Mucosa of descending colon (tissue), 3 donors: ENCODE data around the gene PCDHB6. TPM values are rescaled to one million over a fixed set of nuclear protein-coding genes. Genes with fewer than 3 reads are reported as not detected.
"Not testable (repeated sequence)": the region's sequence is repeated elsewhere in the genome, so short reads cannot be mapped to it uniquely, and the experiment has no call there.

Experiments
- ATAC-seq: fragments of 200-7000 bp; cut with Tn5 transposase; one replicate; pipeline ENCODE4 v1.9.1; 2020; ENCODE audit warnings: mild to moderate bottlenecking, moderate library complexity
- DNase-seq, 3 donors: peaks; one replicate each; pipeline ENCODE4 v3.0.0-alpha.2; 2020
- H3K36me3 ChIP-seq: fragments of 200-600 bp; one replicate; pipeline ENCODE4 v1.8.0; 2021; ENCODE audit warnings: low read depth, mild to moderate bottlenecking
- H3K4me1 ChIP-seq: fragments of 200-600 bp; one replicate; pipeline ENCODE4 v1.8.0; 2021; ENCODE audit warnings: low read depth, mild to moderate bottlenecking
- H3K4me3 ChIP-seq: fragments of 200-600 bp; one replicate; pipeline ENCODE4 v1.8.0; 2021; ENCODE audit warnings: mild to moderate bottlenecking
- H3K9me3 ChIP-seq: fragments of 200-600 bp; one replicate; pipeline ENCODE4 v1.8.0; 2021; ENCODE audit warnings: mild to moderate bottlenecking
- intact Hi-C, 2 donors: fragments of 100-400 bp; cut with DNase I in 1 of 2; cut with micrococcal nuclease in 1 of 2; formaldehyde crosslinking; loops; one replicate each; pipeline versions ENCODE4 v1.11.0 to v1.11.1; 2022; cut with DNase I, micrococcal nuclease
- total RNA-seq, 3 donors: library from RNA; stranded (reverse); fragmentation: NEBNext Ultra II Directional in 2 of 3; extraction: Animal tissue kit (Norgen Biotek cat#: 25700) in 2 of 3; gene quantifications; one replicate each; pipeline versions ENCODE4 v1.2.1 to v1.2.4, GENCODE V29; 2021 to 2023
- TF ChIP-seq, protein P1 (sequence below): fragments of 200-600 bp; IDR thresholded peaks from one replicate; pipeline ENCODE4 v1.8.0; 2022; ENCODE audit warnings: antibody characterized with exemption, mild to moderate bottlenecking
- donor health status: DM: no; HTN: no; CAD: no; lungs with moderate emphysema.
- donor health status: DM: no; HTN: no; CAD: no.
- donor health status: DM: no; HTN: yes; CAD: no.

The PCDHB6 gene
- total RNA-seq, 3 donors from 2014 or later = 0.24 to 0.60 (median 0.29) TPM

DNA sequence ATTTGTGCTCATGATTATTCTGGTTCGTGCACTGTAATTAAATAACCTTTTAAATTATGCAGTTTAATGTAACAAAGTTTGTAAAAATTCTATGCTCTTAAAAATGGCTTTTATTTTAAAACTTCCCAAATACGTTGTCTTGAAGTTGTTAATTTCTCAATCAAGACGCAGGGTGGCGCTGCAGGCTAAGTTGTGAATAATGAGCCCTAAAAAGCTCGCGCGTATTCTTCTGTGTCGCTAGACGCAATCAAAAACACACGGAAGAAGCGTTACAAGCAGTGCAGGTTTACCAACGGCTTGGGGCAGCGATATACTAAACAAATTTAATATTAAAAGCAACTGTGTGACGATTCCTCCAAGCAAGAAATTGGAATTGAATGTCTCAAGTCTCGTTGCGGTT, 28.3 kb upstream of the PCDHB6 start, which contains the start of gene PCDHB4:
Gene PCDHB4, plus strand, starts transcription at position 256 of the 400 bp plus-strand sequence. CDS start 181 bp downstream, outside the sequence.
- intact Hi-C loops = no loop called here
- ATAC-seq (no peak), DNase-seq (no peak)
- Histone ChIP-seq H3K4me3 (no peak within 1 kb of the TSS), H3K4me1 (no peaks in the 10 kb centered on the region), H3K9me3 (peaks cover 54% of the 10 kb centered on the region), H3K36me3 (no peaks in the 10 kb centered on the region)
- TF ChIP-seq, protein P1, sequence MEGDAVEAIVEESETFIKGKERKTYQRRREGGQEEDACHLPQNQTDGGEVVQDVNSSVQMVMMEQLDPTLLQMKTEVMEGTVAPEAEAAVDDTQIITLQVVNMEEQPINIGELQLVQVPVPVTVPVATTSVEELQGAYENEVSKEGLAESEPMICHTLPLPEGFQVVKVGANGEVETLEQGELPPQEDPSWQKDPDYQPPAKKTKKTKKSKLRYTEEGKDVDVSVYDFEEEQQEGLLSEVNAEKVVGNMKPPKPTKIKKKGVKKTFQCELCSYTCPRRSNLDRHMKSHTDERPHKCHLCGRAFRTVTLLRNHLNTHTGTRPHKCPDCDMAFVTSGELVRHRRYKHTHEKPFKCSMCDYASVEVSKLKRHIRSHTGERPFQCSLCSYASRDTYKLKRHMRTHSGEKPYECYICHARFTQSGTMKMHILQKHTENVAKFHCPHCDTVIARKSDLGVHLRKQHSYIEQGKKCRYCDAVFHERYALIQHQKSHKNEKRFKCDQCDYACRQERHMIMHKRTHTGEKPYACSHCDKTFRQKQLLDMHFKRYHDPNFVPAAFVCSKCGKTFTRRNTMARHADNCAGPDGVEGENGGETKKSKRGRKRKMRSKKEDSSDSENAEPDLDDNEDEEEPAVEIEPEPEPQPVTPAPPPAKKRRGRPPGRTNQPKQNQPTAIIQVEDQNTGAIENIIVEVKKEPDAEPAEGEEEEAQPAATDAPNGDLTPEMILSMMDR = no peak

DNA sequence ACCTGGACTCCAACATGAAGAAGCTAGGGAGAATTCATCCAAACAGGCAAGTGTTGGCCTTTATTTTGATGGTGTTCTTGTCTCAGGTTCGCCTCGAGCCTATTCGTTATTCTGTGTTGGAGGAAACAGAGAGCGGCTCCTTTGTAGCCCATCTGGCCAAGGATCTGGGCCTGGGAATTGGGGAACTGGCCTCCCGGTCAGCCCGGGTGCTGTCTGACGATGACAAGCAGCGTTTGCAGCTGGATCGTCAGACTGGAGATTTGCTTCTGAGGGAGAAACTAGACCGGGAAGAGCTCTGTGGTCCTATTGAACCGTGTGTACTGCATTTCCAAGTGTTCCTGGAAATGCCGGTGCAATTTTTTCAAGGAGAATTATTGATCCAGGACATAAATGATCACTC, 27.9 kb upstream of the PCDHB6 start:
- DNase-seq (no peak), ATAC-seq (no peak)
- no peak overlapping the region for H3K4me3 ChIP-seq
- no peaks in the 10 kb centered on the region for H3K36me3 ChIP-seq
- peaks cover 51% of the 10 kb centered on the region for H3K9me3 ChIP-seq
- TF ChIP-seq, protein P1 = no peak
- intact Hi-C loops = no loop called here
- no peaks in the 10 kb centered on the region for H3K4me1 ChIP-seq

DNA sequence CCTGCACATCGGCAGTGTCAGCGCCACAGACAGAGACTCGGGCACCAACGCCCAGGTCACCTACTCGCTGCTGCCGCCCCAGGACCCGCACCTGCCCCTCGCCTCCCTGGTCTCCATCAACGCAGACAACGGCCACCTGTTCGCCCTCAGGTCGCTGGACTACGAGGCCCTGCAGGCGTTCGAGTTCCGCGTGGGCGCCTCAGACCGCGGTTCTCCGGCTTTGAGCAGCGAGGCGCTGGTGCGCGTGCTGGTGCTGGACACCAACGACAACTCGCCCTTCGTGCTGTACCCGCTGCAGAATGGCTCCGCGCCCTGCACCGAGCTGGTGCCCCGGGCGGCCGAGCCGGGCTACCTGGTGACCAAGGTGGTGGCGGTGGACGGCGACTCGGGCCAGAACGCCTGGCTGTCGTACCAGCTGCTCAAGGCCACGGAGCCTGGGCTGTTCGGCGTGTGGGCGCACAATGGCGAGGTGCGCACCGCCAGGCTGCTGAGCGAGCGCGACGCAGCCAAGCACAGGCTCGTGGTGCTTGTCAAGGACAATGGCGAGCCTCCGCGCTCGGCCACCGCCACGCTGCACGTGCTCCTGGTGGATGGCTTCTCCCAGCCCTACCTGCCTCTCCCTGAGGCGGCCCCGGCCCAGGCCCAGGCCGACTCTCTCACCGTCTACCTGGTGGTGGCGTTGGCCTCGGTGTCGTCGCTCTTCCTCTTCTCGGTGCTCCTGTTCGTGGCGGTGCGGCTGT, 26.3 kb upstream of the PCDHB6 start:
- H3K4me1 ChIP-seq, DNase-seq, H3K36me3 ChIP-seq, H3K4me3 ChIP-seq, ATAC-seq, intact Hi-C loops: not testable (repeated sequence)
- H3K9me3 ChIP-seq = peaks cover 58% of the 10 kb centered on the region

DNA sequence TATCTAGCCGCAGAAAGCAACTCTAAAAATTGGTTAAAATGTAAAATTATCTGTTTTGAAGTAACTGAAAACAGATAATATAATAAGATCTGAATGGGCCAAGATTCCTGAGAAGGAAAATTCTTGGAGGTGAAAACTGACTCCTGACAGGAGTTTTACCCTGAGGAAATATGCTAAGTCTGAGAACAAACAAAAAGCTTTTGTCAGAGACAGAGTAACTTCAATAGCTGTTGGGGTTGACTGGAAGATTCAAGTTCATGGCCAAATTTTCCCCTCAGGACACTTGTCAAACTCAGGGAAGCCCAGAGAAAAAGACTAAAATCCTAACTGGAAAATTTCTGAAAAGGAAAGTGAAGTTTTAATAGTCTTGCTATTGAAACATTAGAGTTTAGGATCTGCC, 22.6 kb upstream of the PCDHB6 start:
- Histone ChIP-seq H3K4me1 (no peaks in the 10 kb centered on the region), H3K36me3 (no peaks in the 10 kb centered on the region), H3K4me3 (no peak overlapping the region), H3K9me3 (peaks cover 65% of the 10 kb centered on the region)
- DNase-seq (no peak), ATAC-seq (no peak)
- intact Hi-C loops = no loop called here
- TF ChIP-seq, protein P1 = no peak

DNA sequence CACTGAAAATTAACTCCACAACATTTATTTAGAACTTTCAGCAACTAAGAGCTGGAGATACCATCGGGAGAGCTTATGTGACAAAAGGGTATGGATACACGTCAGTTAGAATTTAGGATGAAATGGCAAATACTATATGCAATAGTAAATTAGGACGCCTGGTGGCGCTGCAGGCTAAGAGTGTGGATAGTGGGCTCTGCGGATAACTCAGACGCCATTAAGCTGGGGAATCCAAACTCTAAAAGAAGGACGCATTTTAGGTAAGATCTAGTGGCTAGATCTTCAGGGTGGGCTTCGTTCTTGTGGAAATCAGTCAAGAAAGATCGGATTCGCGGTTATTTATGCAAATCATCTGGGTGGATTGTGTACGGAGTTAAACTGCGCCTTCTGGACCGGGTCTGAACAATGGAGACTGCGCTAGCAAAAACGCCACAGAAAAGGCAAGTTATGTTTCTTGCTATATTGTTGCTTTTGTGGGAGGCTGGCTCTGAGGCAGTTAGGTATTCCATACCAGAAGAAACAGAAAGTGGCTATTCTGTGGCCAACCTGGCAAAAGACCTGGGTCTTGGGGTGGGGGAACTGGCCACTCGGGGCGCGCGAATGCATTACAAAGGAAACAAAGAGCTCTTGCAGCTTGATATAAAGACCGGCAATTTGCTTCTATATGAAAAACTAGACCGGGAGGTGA, 14.7 kb upstream of the PCDHB6 start, which contains the start of gene PCDHB5:
Gene PCDHB5, plus strand, starts transcription at position 177 of the 688 bp plus-strand sequence. Its CDS starts 229 bp downstream, at position 406.
- Histone ChIP-seq H3K36me3 (no peaks in the 10 kb centered on the region), H3K4me1 (no peaks in the 10 kb centered on the region), H3K4me3 (no peak within 1 kb of the TSS), H3K9me3 (peaks cover 70% of the 10 kb centered on the region)
- no peak for ATAC-seq
- intact Hi-C loops = no loop called here
- TF ChIP-seq, protein P1 = no peak
- no peak for DNase-seq

DNA sequence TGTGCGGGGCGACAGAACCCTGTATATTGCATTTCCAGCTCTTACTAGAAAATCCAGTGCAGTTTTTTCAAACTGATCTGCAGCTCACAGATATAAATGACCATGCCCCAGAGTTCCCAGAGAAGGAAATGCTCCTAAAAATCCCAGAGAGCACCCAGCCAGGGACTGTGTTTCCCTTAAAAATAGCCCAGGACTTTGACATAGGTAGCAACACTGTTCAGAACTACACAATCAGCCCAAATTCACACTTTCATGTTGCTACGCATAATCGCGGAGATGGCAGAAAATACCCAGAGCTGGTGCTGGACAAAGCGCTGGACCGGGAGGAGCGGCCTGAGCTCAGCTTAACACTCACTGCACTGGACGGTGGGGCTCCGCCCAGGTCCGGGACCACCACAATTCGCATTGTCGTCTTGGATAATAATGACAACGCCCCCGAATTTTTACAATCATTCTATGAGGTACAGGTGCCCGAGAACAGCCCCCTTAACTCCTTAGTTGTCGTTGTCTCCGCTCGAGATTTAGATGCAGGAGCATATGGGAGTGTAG, 14.1 kb upstream of the PCDHB6 start:
- TF ChIP-seq, protein P1 = no peak
- Histone ChIP-seq H3K4me1 (no peaks in the 10 kb centered on the region), H3K9me3 (peaks cover 70% of the 10 kb centered on the region), H3K36me3 (no peaks in the 10 kb centered on the region), H3K4me3 (no peak overlapping the region)
- DNase-seq (no peak), ATAC-seq (no peak)
- intact Hi-C loops = no loop called here

DNA sequence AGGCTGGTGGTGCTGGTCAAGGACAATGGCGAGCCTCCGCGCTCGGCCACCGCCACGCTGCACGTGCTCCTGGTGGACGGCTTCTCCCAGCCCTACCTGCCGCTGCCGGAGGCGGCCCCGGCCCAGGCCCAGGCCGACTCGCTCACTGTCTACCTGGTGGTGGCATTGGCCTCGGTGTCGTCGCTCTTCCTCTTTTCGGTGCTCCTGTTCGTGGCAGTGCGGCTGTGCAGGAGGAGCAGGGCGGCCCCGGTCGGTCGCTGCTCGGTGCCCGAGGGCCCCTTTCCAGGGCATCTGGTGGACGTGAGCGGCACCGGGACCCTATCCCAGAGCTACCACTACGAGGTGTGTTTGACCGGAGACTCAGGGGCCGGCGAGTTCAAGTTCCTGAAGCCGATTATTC, 12.5 kb upstream of the PCDHB6 start:
- intact Hi-C loops, H3K4me1 ChIP-seq, DNase-seq, H3K4me3 ChIP-seq, ATAC-seq, H3K36me3 ChIP-seq: not testable (repeated sequence)
- H3K9me3 ChIP-seq = peaks cover 66% of the 10 kb centered on the region
